GM19193 (cell line): Measurements from ENCODE around the gene C16orf74.

Experiments
- POLR2A ChIP-seq: IDR thresholded peaks from 4 replicates; pipeline ENCODE4 v1.6.1; 2011; ENCODE audit not compliant: insufficient read depth, insufficient read length; ENCODE audit errors: extremely low read depth

The C16orf74 gene

DNA sequence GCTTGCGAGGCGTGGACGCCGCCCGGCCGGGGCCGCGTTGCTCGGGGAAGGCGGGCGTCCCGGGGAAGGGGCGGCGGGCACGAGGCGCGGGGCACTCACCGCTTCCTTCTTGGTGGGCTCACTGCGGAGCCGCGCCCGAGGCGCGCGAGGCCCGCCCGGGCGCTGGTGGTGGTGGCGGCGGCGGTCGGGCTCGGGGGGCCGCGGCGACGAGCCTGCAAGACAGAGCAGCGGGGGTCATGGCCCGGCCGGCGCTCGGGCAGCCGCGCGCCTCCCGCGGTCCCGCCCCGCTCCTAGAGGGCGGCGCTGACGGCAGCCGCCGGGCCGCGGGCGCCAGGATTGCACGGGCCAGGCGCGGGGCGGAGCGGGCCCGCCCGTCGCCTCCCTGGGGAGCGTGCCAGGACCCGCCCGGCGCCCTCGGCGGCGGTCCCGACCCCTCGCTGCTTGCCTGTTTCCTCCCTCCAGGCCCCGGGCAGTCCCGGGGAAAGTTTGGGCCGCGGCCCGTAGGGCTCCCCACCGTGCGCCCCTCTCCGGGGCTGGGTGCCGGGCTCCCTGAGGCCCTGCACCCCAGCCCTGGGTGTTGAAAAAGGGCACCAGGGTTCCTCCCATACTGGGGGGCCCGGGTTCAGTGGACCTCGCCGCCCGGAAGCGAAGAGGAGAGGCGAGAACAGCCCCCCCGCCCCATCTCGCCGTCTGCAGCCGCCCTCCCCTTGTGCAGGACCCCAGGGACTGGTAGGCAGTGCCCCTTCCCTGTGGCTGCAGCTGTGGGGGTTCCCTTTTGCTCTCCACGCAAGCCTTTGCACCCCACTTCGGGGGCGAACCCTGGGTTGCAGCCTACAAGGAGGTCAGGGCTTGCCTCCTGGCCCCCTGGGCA lies at the start of gene C16orf74:
TSS of gene C16orf74 (minus strand) at position 270 of the 871 bp plus-strand sequence. CDS start 15,879 bp downstream, outside the sequence.
- TF ChIP-seq POLR2A, result no peak

DNA sequence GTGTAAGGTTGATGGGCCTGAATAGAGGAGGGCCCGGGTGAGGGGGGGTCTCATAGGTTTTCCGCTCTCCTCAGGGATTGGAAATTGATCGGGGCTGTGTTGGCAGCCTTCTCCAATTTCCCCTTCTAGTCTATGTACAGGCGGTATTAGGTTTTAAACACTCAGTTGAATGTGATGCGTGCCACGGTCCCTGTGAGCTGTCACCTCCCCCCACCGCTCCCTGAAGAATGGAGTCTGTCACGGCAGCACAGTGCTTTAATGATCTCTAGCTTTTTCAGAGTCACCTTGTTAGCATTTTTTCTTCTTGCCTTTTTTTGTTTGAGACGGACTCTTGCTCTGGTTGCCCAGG lies 49.4 kb upstream of the C16orf74 start:
- TF ChIP-seq POLR2A, result no peak

GRCh38 chr16:85799497-85800320 lies 48.8 kb upstream of the C16orf74 start, which contains the start of the genes COX4I1 and EMC8:
COX4I1 (plus strand) TSS chr16:85799695; CDS start chr16:85801206, 1,511 bp downstream.
EMC8 (minus strand) TSS chr16:85799544; CDS start chr16:85799295, 249 bp downstream.
- TF ChIP-seq POLR2A, result peak; percentile 93

DNA sequence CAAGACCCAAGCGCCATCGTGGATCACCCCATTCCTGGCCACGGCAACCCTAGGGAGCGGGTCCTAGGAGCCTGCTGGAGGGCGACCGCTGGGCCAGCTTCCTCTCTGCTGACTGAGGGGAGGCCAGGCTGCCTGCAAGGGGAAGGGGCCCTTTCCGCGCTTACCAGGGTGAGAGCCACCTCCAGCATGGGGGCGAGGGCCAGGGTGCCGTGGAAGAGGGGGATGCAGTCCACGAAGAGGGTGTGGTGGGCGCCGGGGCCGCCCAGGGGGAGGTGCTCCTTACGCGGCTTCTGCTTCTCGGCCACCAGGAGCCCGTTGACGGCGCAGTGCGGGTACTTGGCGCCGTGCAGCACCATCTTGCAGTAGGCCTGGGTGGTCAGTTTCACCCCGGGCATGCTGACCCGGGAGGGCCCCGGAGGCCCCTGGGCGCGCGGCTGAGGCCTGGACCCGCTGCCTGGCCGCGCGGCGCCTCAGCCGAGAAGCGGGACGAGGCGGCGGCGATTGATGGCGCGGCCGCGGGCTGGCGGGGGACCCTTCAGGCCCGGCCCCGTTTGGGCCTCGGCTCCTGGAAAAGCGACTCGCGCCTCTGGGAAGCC lies 48.1 kb upstream of the C16orf74 start:
- no peak for TF ChIP-seq POLR2A

- TF ChIP-seq POLR2A, result no peak
These were observed 47.4 kb upstream of the C16orf74 start for GRCh38 chr16:85798283-85798776.

DNA sequence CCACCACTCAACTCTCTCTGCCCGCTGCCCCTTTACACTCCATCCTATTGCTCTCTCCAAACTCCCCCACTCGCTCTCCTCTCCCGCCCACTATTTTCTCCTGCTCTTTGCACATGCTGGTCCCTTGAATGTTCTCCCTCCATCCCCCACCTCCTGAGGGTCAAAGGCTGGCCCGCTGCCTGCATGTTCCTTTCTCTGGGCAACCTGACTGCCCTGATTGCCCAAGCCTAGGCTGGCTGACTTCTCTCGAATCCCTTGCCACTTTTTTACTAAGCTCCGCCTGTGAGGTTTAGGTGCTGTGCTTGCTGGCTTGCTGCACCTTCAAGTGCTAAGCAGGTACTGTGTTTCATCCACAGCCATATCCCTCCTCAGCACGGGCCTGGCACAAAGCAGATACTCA lies 45.7 kb upstream of the C16orf74 start:
- TF ChIP-seq POLR2A, result no peak

GRCh38 chr16:85796152-85796551 lies 45.3 kb upstream of the C16orf74 start:
- TF ChIP-seq POLR2A, result no peak

GRCh38 chr16:85794696-85795095 lies 43.8 kb upstream of the C16orf74 start:
- TF ChIP-seq POLR2A, result no peak

DNA sequence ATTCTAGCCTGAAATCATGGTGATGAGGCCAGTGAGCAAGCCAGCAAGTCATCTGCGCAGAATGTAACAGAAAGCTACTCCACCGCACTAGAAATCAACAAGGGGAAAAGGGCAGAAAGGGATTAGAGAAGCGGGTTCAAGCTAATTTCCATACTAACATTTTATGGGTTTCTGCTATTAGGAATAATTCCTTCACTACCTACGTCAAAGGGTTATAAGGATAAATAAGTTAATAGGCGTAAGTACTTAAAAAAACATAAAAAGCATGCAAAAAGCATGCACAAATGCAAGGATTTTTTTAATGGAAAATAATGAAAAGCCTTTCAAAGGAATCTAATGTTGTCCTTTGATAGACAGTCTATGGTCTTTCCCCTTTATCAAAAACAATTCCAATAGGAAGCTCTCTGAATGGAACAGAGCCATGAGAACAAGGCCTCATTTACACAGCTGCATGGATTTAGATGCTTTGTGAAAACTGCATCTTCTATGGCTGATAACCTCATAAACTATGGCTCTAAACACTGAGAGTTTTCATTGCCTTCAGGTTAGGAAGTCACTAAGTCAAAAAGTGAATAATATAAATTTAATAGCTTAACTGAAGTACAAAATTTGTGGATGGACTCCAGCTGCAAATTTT lies 42.9 kb upstream of the C16orf74 start:
- no peak for TF ChIP-seq POLR2A

GRCh38 chr16:85789773-85790172 lies 38.9 kb upstream of the C16orf74 start:
- TF ChIP-seq POLR2A, result no peak

DNA sequence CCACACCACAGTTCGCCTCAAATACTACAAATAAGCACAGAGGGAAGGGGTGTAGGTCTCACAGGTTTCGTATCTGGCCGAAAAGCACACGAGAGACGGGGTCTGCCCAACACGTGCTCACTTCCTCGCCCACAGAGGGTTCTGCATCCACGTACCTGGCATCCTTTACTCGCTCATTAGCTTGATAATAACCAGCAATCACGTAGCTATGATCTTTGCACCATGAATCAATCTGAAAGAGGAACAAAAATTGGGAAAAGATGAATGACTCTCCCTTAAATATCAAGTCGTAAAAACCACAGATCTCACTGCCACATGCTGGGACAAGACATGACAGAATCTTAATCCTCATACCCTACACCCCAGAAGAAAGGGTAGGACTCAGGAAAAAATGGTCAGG lies 37.9 kb upstream of the C16orf74 start:
- TF ChIP-seq POLR2A, result no peak

DNA sequence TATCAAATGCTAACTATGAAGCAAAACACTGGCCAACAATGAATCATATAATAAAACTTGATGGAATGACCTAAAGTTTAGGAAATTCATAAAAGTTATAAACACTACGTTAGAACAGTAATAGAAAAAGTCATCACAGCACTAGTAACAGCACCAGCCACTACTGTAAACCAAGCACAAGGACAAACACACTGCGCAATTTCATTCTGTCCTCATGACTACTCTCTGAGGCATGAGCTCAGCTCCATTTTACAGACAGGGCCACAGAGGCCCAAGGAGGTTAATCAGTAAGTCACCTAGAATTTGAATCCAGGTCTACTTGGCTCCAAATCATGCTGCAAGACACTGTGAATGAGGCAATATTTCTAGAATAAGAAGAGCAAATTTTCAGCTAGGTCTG lies 35.0 kb upstream of the C16orf74 start:
- TF ChIP-seq POLR2A, result no peak

GRCh38 chr16:85784813-85785212 lies 33.9 kb upstream of the C16orf74 start:
- no peak for TF ChIP-seq POLR2A

GRCh38 chr16:85783441-85783840 lies 32.5 kb upstream of the C16orf74 start:
- TF ChIP-seq POLR2A, result no peak

DNA sequence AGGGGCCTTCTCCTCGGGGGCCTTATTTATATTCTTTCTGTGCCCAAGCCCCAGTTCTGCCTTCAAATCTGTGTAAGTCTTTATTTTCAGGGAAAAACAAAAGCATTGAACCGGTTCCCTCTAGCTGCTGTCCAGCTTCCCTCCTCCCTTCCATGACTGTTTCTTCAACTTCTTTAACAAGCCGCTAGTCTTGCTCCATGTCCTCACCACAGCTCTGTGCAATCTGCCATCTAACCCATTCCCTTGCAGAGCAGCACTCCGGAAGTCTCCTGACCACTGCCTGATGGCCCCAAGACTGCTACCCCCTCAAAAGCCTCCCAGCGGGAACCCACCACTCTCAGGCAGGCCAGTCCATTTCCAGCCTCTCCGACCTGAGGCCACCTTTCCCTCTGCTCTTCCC lies 31.6 kb upstream of the C16orf74 start:
- no peak for TF ChIP-seq POLR2A

GRCh38 chr16:85781695-85782370 lies 30.9 kb upstream of the C16orf74 start:
- TF ChIP-seq POLR2A, result no peak
